GM19372 (cell line): ENCODE data around the gene SRC.

Experiments
- ATAC-seq: cut with Tn5 transposase; IDR thresholded peaks from one replicate; pipeline ENCODE4 v1.9.1; 2021; ENCODE audit warnings: mild to moderate bottlenecking, low read depth, moderate library complexity; ENCODE audit not compliant: unreplicated experiment

SRC gene

DNA sequence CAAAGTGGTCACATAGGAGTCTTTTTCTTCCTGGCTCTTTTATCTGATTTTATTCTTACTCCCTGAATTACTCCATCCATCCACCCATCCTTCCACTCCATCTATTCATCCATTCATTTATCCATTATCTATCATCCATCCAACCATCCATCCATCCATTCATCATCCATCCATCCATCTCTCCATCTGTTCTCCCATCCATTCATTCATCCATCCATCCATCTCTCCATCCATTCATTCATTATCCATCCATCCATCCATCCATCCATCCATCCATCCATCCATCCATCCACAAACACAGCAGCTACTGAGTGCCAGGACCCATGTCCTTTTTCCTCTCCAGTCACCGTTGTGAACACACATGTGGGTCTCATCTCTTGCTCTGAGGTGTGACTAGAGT lies 96.6 kb downstream of the SRC start:
- ATAC-seq: no peak

DNA sequence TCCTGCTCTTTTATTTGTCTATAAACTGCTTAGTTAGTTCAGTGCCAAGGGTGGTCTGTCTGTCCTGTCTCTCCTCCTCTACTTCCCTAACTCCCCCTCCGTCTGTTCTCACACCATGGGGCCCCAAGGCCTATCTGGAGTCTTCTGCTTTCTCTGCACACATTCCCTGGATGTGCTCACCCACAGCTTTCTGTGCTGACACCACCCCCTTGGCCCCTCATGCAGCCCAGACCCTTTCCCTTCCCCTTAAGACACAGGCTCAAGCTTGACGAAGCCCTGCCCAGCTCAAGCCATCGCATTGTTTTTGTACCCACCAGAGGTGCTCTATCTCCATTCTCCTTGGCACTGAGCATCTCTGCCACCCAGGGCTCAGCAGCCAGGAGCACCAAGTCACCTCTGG lies 97.0 kb downstream of the SRC start:
- ATAC-seq: no peak

DNA sequence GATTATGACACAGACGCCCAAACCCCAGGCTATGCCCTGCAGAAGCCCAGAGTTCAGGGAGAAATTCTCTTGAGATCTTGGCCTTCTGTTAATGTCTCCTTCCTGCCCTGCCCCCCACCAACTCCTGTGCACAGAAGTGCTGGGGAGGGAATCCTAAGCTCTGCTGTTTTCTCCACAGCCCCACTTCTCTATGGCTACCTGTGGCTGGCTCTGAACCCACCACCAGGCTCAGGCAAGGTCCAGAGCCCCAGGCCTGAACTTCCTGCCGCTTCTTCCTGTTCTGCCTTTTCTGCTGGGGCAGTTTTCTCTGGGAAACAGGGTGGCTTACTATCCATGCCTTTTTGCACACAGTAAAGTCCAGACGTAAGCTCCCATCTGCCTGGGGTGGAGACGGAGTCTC lies 97.7 kb downstream of the SRC start:
- ATAC-seq: no peak

DNA sequence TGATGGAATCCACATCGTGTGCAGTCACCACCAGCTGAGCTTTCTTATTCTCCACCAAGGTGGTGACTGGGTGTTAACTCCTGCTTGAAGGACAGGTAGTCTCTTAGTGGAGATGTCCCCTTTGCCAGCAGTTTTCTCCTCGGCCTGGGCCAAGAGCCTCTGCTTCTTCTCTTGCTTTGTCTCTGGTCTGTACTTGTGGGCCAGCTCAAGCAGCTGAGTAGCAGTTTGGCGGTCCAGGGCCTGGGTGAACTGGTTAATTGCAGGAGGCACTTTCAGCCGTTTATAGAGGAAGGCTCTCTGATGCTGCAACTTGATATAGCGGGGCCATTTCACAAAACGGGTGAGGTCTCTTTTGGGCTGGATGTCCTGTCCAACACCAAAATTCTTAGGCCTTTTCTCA lies 99.1 kb downstream of the SRC start:
- ATAC-seq: no peak

- ATAC-seq: no peak
Observed at GRCh38 chr20:37446286-37447032, 100.5 kb downstream of the SRC start.

GRCh38 chr20:37447688-37448087 lies 101.7 kb downstream of the SRC start:
- ATAC-seq: no peak

GRCh38 chr20:37449276-37449675 lies 103.3 kb downstream of the SRC start:
- ATAC-seq: no peak

- no peak for ATAC-seq
Observed at GRCh38 chr20:37450344-37450743, 104.4 kb downstream of the SRC start.

DNA sequence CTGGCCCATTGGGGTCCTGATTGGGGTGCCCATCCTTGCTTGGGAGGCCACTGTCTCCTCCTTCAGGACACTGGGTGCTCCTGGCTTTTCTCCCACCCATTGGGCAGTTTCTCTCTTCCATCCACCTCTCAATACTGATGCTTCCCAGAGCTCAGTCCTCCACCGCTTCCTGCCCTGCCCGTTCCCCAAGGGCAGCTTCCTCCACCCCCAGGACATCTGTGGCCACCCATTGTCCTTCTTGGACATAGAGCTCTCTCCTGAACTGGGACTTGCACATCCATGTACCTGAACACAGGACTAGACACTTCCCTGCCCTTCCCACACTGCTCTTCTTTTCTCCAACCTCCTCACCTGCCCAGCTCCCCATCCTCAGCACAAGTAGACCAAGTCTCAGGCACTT lies 105.7 kb downstream of the SRC start:
- no peak for ATAC-seq

GRCh38 chr20:37452236-37452635 lies 106.3 kb downstream of the SRC start:
- no peak for ATAC-seq

DNA sequence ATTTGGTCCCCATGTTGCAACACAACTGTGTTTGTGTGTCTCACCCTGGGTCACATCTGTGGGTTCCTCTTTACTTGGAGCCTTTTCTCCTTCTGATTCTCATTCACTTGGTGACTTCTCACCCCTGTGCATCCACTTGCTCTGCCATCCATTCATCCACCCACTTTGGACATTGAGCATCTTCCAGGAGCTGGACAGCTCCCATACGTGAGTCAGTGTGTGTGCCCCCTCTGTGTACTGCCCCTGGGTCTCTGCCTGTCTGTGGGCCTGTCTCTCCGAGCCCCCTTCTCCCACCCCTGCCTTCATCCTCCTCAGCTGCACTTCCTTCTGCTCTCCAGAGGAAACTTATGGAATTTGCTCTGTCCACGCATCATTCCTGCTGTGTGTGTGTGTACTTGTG lies 107.3 kb downstream of the SRC start:
- ATAC-seq: no peak

- no peak for ATAC-seq
Observed at GRCh38 chr20:37453836-37454235, 107.9 kb downstream of the SRC start.

- no peak for ATAC-seq
Observed at GRCh38 chr20:37454636-37455385, 108.9 kb downstream of the SRC start.
